Thoracic aorta (tissue), 2 donors: Measurements from ENCODE around the gene OLFM1. TPM values are rescaled to one million over a fixed set of nuclear protein-coding genes. Genes with fewer than 3 reads are reported as not detected.

Experiments used
- ATAC-seq: fragments of 150-250 bp; one replicate; pipeline ENCODE4 v1.8.0; 2017; ENCODE audit warnings: low read depth; ENCODE audit not compliant: insufficient number of reproducible peaks, low FRiP score
- DNase-seq: peaks from one replicate; pipeline ENCODE4 v3.0.0-alpha.2; 2020; ENCODE audit warnings: low spot score
- H3K27ac ChIP-seq, 2 donors: fragments of 200-600 bp; sonication (generic); 1 replicate in 1 of 2; 2 replicates in 1 of 2; pipeline ENCODE4 v1.5.1; 2016; ENCODE audit warnings: mild to moderate bottlenecking in 2 of 2, moderate library complexity in 2 of 2
- H3K27me3 ChIP-seq: fragments of 200-600 bp; sonication (generic); replicated peaks from 2 replicates; pipeline ENCODE4 v1.6.0; 2016; ENCODE audit warnings: mild to moderate bottlenecking; ENCODE audit not compliant: insufficient read depth
- H3K36me3 ChIP-seq: fragments of 200-600 bp; sonication (generic); one replicate; pipeline ENCODE4 v1.5.1; 2016
- H3K4me1 ChIP-seq, 2 donors: fragments of 200-600 bp; sonication (generic); 1 replicate in 1 of 2; 2 replicates in 1 of 2; pipeline versions ENCODE4 v1.5.1 to v1.6.0; 2016; ENCODE audit warnings: low read depth in 2 of 2, mild to moderate bottlenecking in 1 of 2; ENCODE audit not compliant: control insufficient read depth in 1 of 2
- H3K4me3 ChIP-seq: fragments of 200-600 bp; sonication (generic); 2 replicates; pipeline ENCODE4 v1.5.1; 2016; ENCODE audit warnings: mild to moderate bottlenecking
- H3K9me3 ChIP-seq: fragments of 200-600 bp; sonication (generic); 2 replicates; pipeline ENCODE4 v1.5.1; 2016
- CTCF ChIP-seq: fragments of 200-600 bp; sonication (generic); IDR thresholded peaks from one replicate; pipeline ENCODE4 v1.5.1; 2019; ENCODE audit warnings: antibody characterized with exemption
- total RNA-seq, 2 donors: library from RNA; depleted of rRNA; stranded (reverse); fragments of >200 nt; gene quantifications; one replicate each; pipeline versions ENCODE4 v1.1.0 to v1.2.3, GENCODE V29; 2016

The OLFM1 gene
- total RNA-seq, 2 donors from 2014 or later: 14.5 to 24.5 TPM

- no peak for TF ChIP-seq CTCF
- Histone ChIP-seq H3K9me3 (no peaks in the 10 kb centered on the region), H3K27ac (no peak overlapping the region), H3K4me3 (no peak overlapping the region), H3K36me3 (no peaks in the 10 kb centered on the region), H3K27me3 (no peaks in the 10 kb centered on the region), H3K4me1 (peaks cover 9 to 12% of the 10 kb centered on the region in 2 donors)
- DNase-seq (no peak), ATAC-seq (no peak)
Measured at GRCh38 chr9:135098400-135099105, 11.1 kb downstream of the OLFM1 start.

- DNase-seq (no peak), ATAC-seq (no peak)
- no peaks in the 10 kb centered on the region for H3K36me3 ChIP-seq
Measured at GRCh38 chr9:135099574-135099973, 12.1 kb downstream of the OLFM1 start.

GRCh38 chr9:135100241-135100681 lies 12.8 kb downstream of the OLFM1 start:
- DNase-seq: no peak
- no peak overlapping the region for H3K27ac ChIP-seq
- H3K36me3 ChIP-seq: no peaks in the 10 kb centered on the region
- H3K4me1 ChIP-seq: peaks cover 14 to 29% of the 10 kb centered on the region in 2 donors
- H3K4me3 ChIP-seq: no peak overlapping the region
- H3K9me3 ChIP-seq: no peaks in the 10 kb centered on the region
- ATAC-seq: no peak
- TF ChIP-seq CTCF: no peak
- no peaks in the 10 kb centered on the region for H3K27me3 ChIP-seq

More at GRCh38 chr9:135099574-135099973, 12.1 kb downstream of the OLFM1 start:
- peaks cover 14 to 22% of the 10 kb centered on the region in 2 donors for H3K4me1 ChIP-seq
- no peak overlapping the region for H3K27ac ChIP-seq
- H3K9me3 ChIP-seq: no peaks in the 10 kb centered on the region
- no peak overlapping the region for H3K4me3 ChIP-seq
- H3K27me3 ChIP-seq: no peaks in the 10 kb centered on the region
- no peak for TF ChIP-seq CTCF

- ATAC-seq (no peak), DNase-seq (no peak)
- Histone ChIP-seq H3K36me3 (no peaks in the 10 kb centered on the region), H3K9me3 (no peaks in the 10 kb centered on the region), H3K27ac (no peak overlapping the region), H3K4me3 (no peak overlapping the region), H3K4me1 (peaks cover 14 to 32% of the 10 kb centered on the region in 2 donors), H3K27me3 (no peaks in the 10 kb centered on the region)
- no peak for TF ChIP-seq CTCF
Measured at GRCh38 chr9:135100725-135101410, 13.4 kb downstream of the OLFM1 start.

- DNase-seq: no peak
- ATAC-seq: no peak
- Histone ChIP-seq H3K4me3 (no peak overlapping the region), H3K36me3 (no peaks in the 10 kb centered on the region), H3K27ac (no peak overlapping the region), H3K27me3 (no peaks in the 10 kb centered on the region), H3K9me3 (no peaks in the 10 kb centered on the region), H3K4me1 (peaks cover 14 to 32% of the 10 kb centered on the region in 2 donors)
- no peak for TF ChIP-seq CTCF
Measured at GRCh38 chr9:135101486-135101885, 14.0 kb downstream of the OLFM1 start.
